Measurements from ENCODE around the gene HLA-DQA1. TPM values are rescaled to one million over a fixed set of nuclear protein-coding genes. Genes with fewer than 3 reads are reported as not detected.

Gene HLA-DQA1
- total and polyA plus RNA-seq, 12 donors = 1.3 to 136 (median 13.3) TPM

DNA sequence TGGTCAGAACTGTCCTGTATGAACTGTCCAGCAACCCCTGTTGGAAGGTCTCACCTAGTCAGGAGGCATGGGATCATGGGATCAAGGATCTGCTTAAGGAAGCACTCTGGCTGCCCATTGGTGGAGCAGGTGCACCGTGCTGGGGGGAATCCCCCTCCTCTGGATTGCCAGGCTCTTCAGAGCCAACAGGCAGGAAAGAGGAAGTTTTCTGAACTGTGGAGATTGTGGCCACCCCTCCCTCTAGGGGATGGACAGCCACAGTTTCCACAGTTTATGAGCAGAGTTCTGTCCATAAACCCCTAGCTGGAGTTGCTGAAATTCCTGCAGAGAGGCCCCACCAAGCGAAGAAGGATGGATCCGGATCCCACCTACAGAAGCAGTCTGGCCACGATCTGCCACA is 42.3 kb downstream of the HLA-DQA1 start:
- intact Hi-C loops (cut with DNase I) = no loop called here
- 73 to 75% methylated on average over 4 of the region's 4 CpGs for WGBS, 2 donors
- TF ChIP-seq CTCF (IDR thresholded peaks at IDR 0.05) = no peak

DNA sequence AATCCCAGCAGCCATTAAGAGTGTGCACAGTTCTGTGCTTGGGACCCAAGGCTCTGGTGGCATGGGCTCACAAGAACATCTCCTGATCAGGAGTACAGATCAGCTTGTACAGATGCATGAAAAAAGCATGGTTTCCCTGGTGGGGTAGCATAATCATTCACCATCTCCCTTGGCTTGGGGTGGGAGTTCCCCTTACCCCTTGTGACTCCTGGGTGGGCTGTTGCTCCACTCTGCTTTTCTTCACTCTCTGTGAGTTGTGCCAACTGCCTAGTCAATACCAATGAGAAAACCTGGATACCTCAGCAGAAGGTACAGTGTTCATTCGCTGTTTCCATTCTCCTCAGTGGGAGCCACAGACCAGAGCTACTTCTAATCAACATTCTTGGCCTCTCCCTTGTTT is 42.8 kb downstream of the HLA-DQA1 start:
- DNase-seq (no peak), ATAC-seq (no peak)
- H3K36me3 ChIP-seq = no peaks in the 10 kb centered on the region
- H3K9me3 ChIP-seq = peaks cover 0 to 6% (median 0%) of the 10 kb centered on the region in 11 donors
- H3K27ac ChIP-seq = no peak overlapping the region
- no peak for TF ChIP-seq CTCF (IDR thresholded peaks at IDR 0.05)
- 72 to 85% methylated on average over 1 of the region's 1 CpG for WGBS, 2 donors
- peaks cover 0 to 23% (median 0%) of the 10 kb centered on the region in 7 donors for H3K27me3 ChIP-seq
- H3K4me1 ChIP-seq = no peaks in the 10 kb centered on the region
- H3K4me3 ChIP-seq = no peak overlapping the region
- intact Hi-C loops (cut with DNase I) = loop anchor here in 1 of 10 donors (10.0 kb wide), 1 partner anchor 55 kb away; no protein-coding TSS in a partner anchor

More for the DNA sequence above, 42.3 kb downstream of the HLA-DQA1 start:
- H3K36me3 ChIP-seq = no peaks in the 10 kb centered on the region
- DNase-seq = no peak
- H3K4me3 ChIP-seq = no peak overlapping the region
- H3K27me3 ChIP-seq = peaks cover 0 to 18% (median 0%) of the 10 kb centered on the region in 7 donors
- H3K27ac ChIP-seq = no peak overlapping the region
- ATAC-seq = no peak
- no peaks in the 10 kb centered on the region for H3K4me1 ChIP-seq
- H3K9me3 ChIP-seq = peaks cover 0 to 6% (median 0%) of the 10 kb centered on the region in 11 donors

GRCh38 chr6:32684246-32684645 is 47.0 kb downstream of the HLA-DQA1 start:
- no peak for DNase-seq
- Histone ChIP-seq H3K36me3 (no peaks in the 10 kb centered on the region), H3K27ac (no peak overlapping the region), H3K4me3 (no peak overlapping the region), H3K27me3 (peaks cover 0 to 49% (median 0%) of the 10 kb centered on the region in 7 donors), H3K9me3 (no peaks in the 10 kb centered on the region), H3K4me1 (no peaks in the 10 kb centered on the region)
- no peak for TF ChIP-seq CTCF (IDR thresholded peaks at IDR 0.05)
- WGBS, 2 donors = 80 to 87% methylated on average over 3 of the region's 3 CpGs
- intact Hi-C loops (cut with DNase I) = loop anchor here in 1 of 10 donors (10.0 kb wide), 1 partner anchor 59 kb away; no protein-coding TSS in a partner anchor
- no peak for ATAC-seq

DNA sequence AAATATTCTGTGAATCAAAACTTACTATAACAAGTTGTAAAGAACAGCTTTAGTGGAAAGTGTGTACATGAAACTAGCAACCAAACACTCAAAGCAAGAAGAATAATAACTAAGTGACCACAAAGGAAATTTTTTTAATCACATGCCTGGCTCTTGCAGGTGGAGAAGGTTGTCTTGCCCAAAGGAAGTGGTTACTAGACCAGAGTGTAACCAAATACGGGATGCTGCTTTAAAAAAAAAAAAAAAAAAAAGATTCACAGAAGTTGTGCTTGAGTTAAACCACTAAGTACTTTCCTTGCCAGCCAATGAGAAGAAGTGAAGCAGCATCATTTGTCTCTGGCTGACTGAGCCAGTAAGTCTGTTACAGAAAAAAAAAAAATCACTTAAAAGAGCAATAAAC is 48.4 kb downstream of the HLA-DQA1 start:
- Histone ChIP-seq H3K36me3 (no peaks in the 10 kb centered on the region), H3K4me1 (no peaks in the 10 kb centered on the region), H3K4me3 (no peak overlapping the region), H3K9me3 (no peaks in the 10 kb centered on the region), H3K27me3 (peaks cover 0 to 53% (median 0%) of the 10 kb centered on the region in 7 donors), H3K27ac (no peak overlapping the region)
- TF ChIP-seq CTCF (IDR thresholded peaks at IDR 0.05) = no peak
- intact Hi-C loops (cut with DNase I) = loop anchor here in 1 of 10 donors (10.0 kb wide), 1 partner anchor 61 kb away; no protein-coding TSS in a partner anchor
- WGBS, 2 donors = 21% methylated on average over 1 of the region's 1 CpG
- ATAC-seq (peak in 3 of 8 donors; percentile 33 to 52 (median 42)), DNase-seq (no peak)
